Adrenal gland (tissue), 5 donors: ENCODE results near the gene KCNJ18.
"Not testable (repeated sequence)": the region's sequence is repeated elsewhere in the genome, so short reads cannot be mapped to it uniquely, and the experiment has no call there.

Source experiments
- CTCF ChIP-seq, 6 experiments: fragments of 450-650 bp in 4 of 6; fragments of 200-600 bp in 2 of 6; sonication (generic) in 1 of 6; IDR thresholded peaks; 1 replicate in 5 of 6; 2 replicates in 1 of 6; pipeline versions ENCODE4 v1.5.1 to v1.8.0; 2016 to 2021; ENCODE audit warnings: antibody characterized with exemption in 6 of 6, mild to moderate bottlenecking in 2 of 6, moderate library complexity in 1 of 6
- POLR2A ChIP-seq, 2 donors: fragments of 450-650 bp; IDR thresholded peaks; one replicate each; pipeline ENCODE4 v1.6.1; 2017; ENCODE audit warnings: antibody characterized with exemption in 2 of 2, mild to moderate bottlenecking in 2 of 2, moderate library complexity in 1 of 2
- donor health status: DM: no; HTN: no; CAD: no.

GRCh38 chr17:21709994-21710393 lies 17.7 kb downstream of the KCNJ18 start:
- not testable (repeated sequence) for TF ChIP-seq POLR2A, CTCF (IDR thresholded peaks at IDR 0.05)
